Esophagus muscularis mucosa (tissue), 4 donors: Measurements from ENCODE around the gene EFCAB8. TPM values are rescaled to one million over a fixed set of nuclear protein-coding genes. Genes with fewer than 3 reads are reported as not detected.

Experiments
- DNase-seq: peaks from one replicate; pipeline ENCODE4 v3.0.0-alpha.2; 2017; ENCODE audit errors: extremely low spot score
- H3K27ac ChIP-seq, 4 donors: fragments of 200-600 bp; sonication (generic); replicated peaks in 1 of 4; 1 replicate in 3 of 4; 2 replicates in 1 of 4; pipeline ENCODE4 v1.5.1; 2016 to 2019; ENCODE audit warnings: mild to moderate bottlenecking in 1 of 4
- H3K27me3 ChIP-seq, 4 donors: fragments of 200-600 bp; sonication (generic); one replicate each; pipeline versions ENCODE4 v1.5.1 to v1.6.0; 2016 to 2019
- H3K36me3 ChIP-seq, 4 donors: fragments of 200-600 bp; sonication (generic); one replicate each; pipeline ENCODE4 v1.5.1; 2016 to 2019
- H3K4me1 ChIP-seq, 4 donors: fragments of 200-600 bp; sonication (generic); one replicate each; pipeline ENCODE4 v1.5.1; 2016 to 2019
- H3K4me3 ChIP-seq, 4 donors: fragments of 200-600 bp; sonication (generic); 1 replicate in 2 of 4; 2 replicates in 2 of 4; pipeline ENCODE4 v1.5.1; 2016 to 2019; ENCODE audit warnings: mild to moderate bottlenecking in 4 of 4, moderate library complexity in 1 of 4
- H3K9me3 ChIP-seq, 4 donors: fragments of 200-600 bp; sonication (generic); 1 replicate in 3 of 4; 2 replicates in 1 of 4; pipeline ENCODE4 v1.5.1; 2016 to 2019
- CTCF ChIP-seq, 3 experiments: fragments of 200-600 bp in 2 of 3; fragments of 450-650 bp in 1 of 3; sonication (generic) in 2 of 3; IDR thresholded peaks; one replicate each; pipeline ENCODE4 v1.5.1; 2017 to 2019; ENCODE audit warnings: antibody characterized with exemption in 3 of 3, mild to moderate bottlenecking in 2 of 3, moderate library complexity in 1 of 3
- EP300 ChIP-seq: sonication (generic); formaldehyde crosslinking; IDR thresholded peaks from one replicate; pipeline ENCODE4 v1.6.1; 2017; ENCODE audit warnings: antibody characterized with exemption
- POLR2A ChIP-seq: fragments of 450-650 bp; IDR thresholded peaks from one replicate; pipeline ENCODE4 v1.6.1; 2017; ENCODE audit warnings: antibody characterized with exemption, moderate library complexity, mild to moderate bottlenecking, low read depth
- POLR2AphosphoS5 ChIP-seq, 2 donors: sonication (generic); formaldehyde crosslinking; IDR thresholded peaks; one replicate each; pipeline ENCODE4 v1.6.1; 2017; ENCODE audit warnings: antibody characterized with exemption in 2 of 2
- WGBS: methylation state at CpG from one replicate; pipeline ENCODE4 v1.1.5; 2018; 5-methylcytosine and 5-hydroxymethylcytosine counted together
- intact Hi-C: fragments of 100-400 bp; cut with DNase I; formaldehyde crosslinking; loops from one replicate; pipeline ENCODE4 v1.15.1; 2023
- total RNA-seq, 4 donors: library from RNA; depleted of rRNA; stranded (reverse); fragments of >200 nt; gene quantifications; one replicate each; pipeline versions ENCODE4 v1.1.0 to v1.2.1, GENCODE V29; 2016

EFCAB8 gene
- total RNA-seq, 4 donors from 2014 or later, result 0.17 to 0.92 TPM; not detected in 2

GRCh38 chr20:33002087-33002808 is 143.5 kb downstream of the EFCAB8 start:
- Histone ChIP-seq H3K27me3 (no peaks in the 10 kb centered on the region), H3K36me3 (no peaks in the 10 kb centered on the region), H3K4me1 (no peaks in the 10 kb centered on the region), H3K27ac (no peak overlapping the region), H3K9me3 (peaks cover 0 to 9% (median 6%) of the 10 kb centered on the region in 4 donors), H3K4me3 (no peak overlapping the region)
- 85% methylated on average over 5 of the region's 7 CpGs for WGBS
- intact Hi-C loops, result no loop called here
- TF ChIP-seq CTCF (IDR thresholded peaks at IDR 0.05) (no peak), EP300 (no peak), POLR2A (no peak), POLR2AphosphoS5 (IDR thresholded peaks at IDR 0.05) (no peak)
- DNase-seq, result no peak

- no peak for TF ChIP-seq POLR2AphosphoS5 (IDR thresholded peaks at IDR 0.05)
- TF ChIP-seq POLR2A, result no peak
- no peak for TF ChIP-seq EP300
- TF ChIP-seq CTCF (IDR thresholded peaks at IDR 0.05), result no peak
- no peak within 1 kb of the TSS for H3K4me3 ChIP-seq
- H3K36me3 ChIP-seq, result no peaks in the 10 kb centered on the region
- H3K9me3 ChIP-seq, result peaks cover 0 to 9% (median 6%) of the 10 kb centered on the region in 4 donors
- no peaks in the 10 kb centered on the region for H3K27me3 ChIP-seq
- DNase-seq, result no peak
- H3K27ac ChIP-seq, result no peak within 1 kb of the TSS
- intact Hi-C loops, result no loop called here
- no peaks in the 10 kb centered on the region for H3K4me1 ChIP-seq
- 67% methylated on average over 5 of the region's 6 CpGs for WGBS
These were observed 145.5 kb downstream of the EFCAB8 start, which contains the start of gene SUN5 for GRCh38 chr20:33004141-33004751. Gene SUN5 (minus strand): TSS chr20:33004433. CDS start chr20:33004340, 93 bp downstream.

- peak in 2 of 3 experiments; percentile 9 to 15 for TF ChIP-seq CTCF (IDR thresholded peaks at IDR 0.05)
- no peak for TF ChIP-seq EP300
These were observed 146.4 kb downstream of the EFCAB8 start for GRCh38 chr20:33005132-33005566.

GRCh38 chr20:33005908-33006775 is 147.4 kb downstream of the EFCAB8 start:
- no peaks in the 10 kb centered on the region for H3K36me3 ChIP-seq
- H3K9me3 ChIP-seq, result peaks cover 0 to 9% (median 6%) of the 10 kb centered on the region in 4 donors
- DNase-seq, result no peak
- no peak overlapping the region for H3K4me3 ChIP-seq
- H3K4me1 ChIP-seq, result no peaks in the 10 kb centered on the region
- WGBS, result 71% methylated on average over 8 of the region's 8 CpGs
- no peak overlapping the region for H3K27ac ChIP-seq
- intact Hi-C loops, result no loop called here
- TF ChIP-seq POLR2AphosphoS5 (IDR thresholded peaks at IDR 0.05) (no peak), EP300 (no peak), CTCF (IDR thresholded peaks at IDR 0.05) (no peak), POLR2A (no peak)
- H3K27me3 ChIP-seq, result peaks cover 0 to 6% (median 0%) of the 10 kb centered on the region in 4 donors

More at GRCh38 chr20:33005132-33005566, 146.4 kb downstream of the EFCAB8 start:
- Histone ChIP-seq H3K4me3 (no peak overlapping the region), H3K27ac (no peak overlapping the region), H3K27me3 (no peaks in the 10 kb centered on the region), H3K4me1 (no peaks in the 10 kb centered on the region), H3K9me3 (peaks cover 0 to 9% (median 6%) of the 10 kb centered on the region in 4 donors), H3K36me3 (no peaks in the 10 kb centered on the region)
- no peak for DNase-seq
- intact Hi-C loops, result no loop called here
- WGBS, result 63% methylated on average over 4 of the region's 4 CpGs
